Neural progenitor cell (in vitro differentiated cells): ENCODE data around the gene TPPP2. TPM values are rescaled to one million over a fixed set of nuclear protein-coding genes. Genes with fewer than 3 reads are reported as not detected.

Source experiments
- DNase-seq: peaks from one replicate; pipeline ENCODE4 v3.0.0-alpha.2; 2016; ENCODE audit warnings: low spot score
- H2AFZ ChIP-seq: fragments of 200-600 bp; sonication (generic); replicated peaks from 2 replicates; pipeline ENCODE4 v1.6.1; 2016; ENCODE audit warnings: antibody characterized with exemption
- H3F3A ChIP-seq: fragments of 200-600 bp; sonication (generic); 2 replicates; pipeline ENCODE4 v1.6.1; 2016; ENCODE audit warnings: antibody characterized with exemption, low read depth
- H3K27ac ChIP-seq: fragments of 200-600 bp; sonication (generic); 2 replicates; pipeline ENCODE4 v1.5.1; 2016; ENCODE audit warnings: mild to moderate bottlenecking
- H3K27me3 ChIP-seq: fragments of 200-600 bp; sonication (generic); 2 replicates; pipeline ENCODE4 v1.6.1; 2016; ENCODE audit warnings: mild to moderate bottlenecking, moderate library complexity
- H3K36me3 ChIP-seq: fragments of 200-600 bp; sonication (generic); 2 replicates; pipeline ENCODE4 v1.5.1; 2016
- H3K4me1 ChIP-seq: fragments of 200-600 bp; sonication (generic); 2 replicates; pipeline ENCODE4 v1.6.1; 2016; ENCODE audit warnings: mixed run types
- H3K4me2 ChIP-seq: fragments of 200-600 bp; sonication (generic); 2 replicates; pipeline ENCODE4 v1.6.1; 2016
- H3K4me3 ChIP-seq: fragments of 200-600 bp; sonication (generic); 2 replicates; pipeline ENCODE4 v1.5.1; 2016
- H3K79me2 ChIP-seq: fragments of 200-600 bp; sonication (generic); 2 replicates; pipeline ENCODE4 v1.6.1; 2016; ENCODE audit warnings: low read depth
- H3K9ac ChIP-seq: fragments of 200-600 bp; sonication (generic); 2 replicates; pipeline ENCODE4 v1.6.1; 2016
- H3K9me3 ChIP-seq: fragments of 200-600 bp; sonication (generic); 2 replicates; pipeline ENCODE4 v1.5.1; 2016; ENCODE audit warnings: low read depth
- H4K20me1 ChIP-seq: fragments of 200-600 bp; sonication (generic); 2 replicates; pipeline ENCODE4 v1.6.1; 2016; ENCODE audit warnings: low read depth
- H3K27ac Mint-ChIP-seq: 3 replicates; pipeline ENCODE4 v1.8.0; 2021; ENCODE audit warnings: mixed read lengths
- H3K27me3 Mint-ChIP-seq: 2 replicates; pipeline ENCODE4 v1.8.0; 2022; ENCODE audit warnings: low read depth, mild to moderate bottlenecking, inconsistent platforms, moderate library complexity, mixed read lengths; ENCODE audit not compliant: insufficient read depth
- H3K36me3 Mint-ChIP-seq: 3 replicates; pipeline ENCODE4 v1.8.0; 2021; ENCODE audit warnings: mixed read lengths
- H3K4me1 Mint-ChIP-seq: 3 replicates; pipeline ENCODE4 v1.8.0; 2021; ENCODE audit warnings: mixed read lengths
- H3K4me3 Mint-ChIP-seq: 3 replicates; pipeline ENCODE4 v1.8.0; 2021; ENCODE audit warnings: mild to moderate bottlenecking, moderate library complexity, mixed read lengths
- H3K9me3 Mint-ChIP-seq: 3 replicates; pipeline ENCODE4 v1.8.0; 2020; ENCODE audit warnings: mixed read lengths
- CTCF ChIP-seq: fragments of 200-600 bp; sonication (generic); IDR thresholded peaks from 2 replicates; pipeline ENCODE4 v1.5.1; 2017; ENCODE audit warnings: antibody characterized with exemption, mild to moderate bottlenecking
- EZH2 ChIP-seq: fragments of 200-600 bp; sonication (generic); IDR thresholded peaks from 2 replicates; pipeline ENCODE4 v1.6.1; 2017; ENCODE audit warnings: antibody characterized with exemption, mild to moderate bottlenecking, moderate library complexity
- EZH2phosphoT487 ChIP-seq: fragments of 200-600 bp; sonication (generic); IDR thresholded peaks from 2 replicates; pipeline ENCODE4 v1.6.1; 2017; ENCODE audit warnings: antibody characterized with exemption
- total RNA-seq: library from RNA; depleted of rRNA; stranded (reverse); fragments of >200 nt; gene quantifications from 2 replicates; pipeline ENCODE4 v1.2.3, GENCODE V29; 2015; ENCODE audit warnings: low replicate concordance

Gene TPPP2
- total RNA-seq, 1 donor from 2014 or later: not detected

- no peak overlapping the region for H3K27ac Mint-ChIP-seq
- H3K9me3 Mint-ChIP-seq: no peaks in the 10 kb centered on the region
Measured at GRCh38 chr14:21058903-21059302, 28.9 kb downstream of the TPPP2 start.

GRCh38 chr14:21059842-21060613 is 30.0 kb downstream of the TPPP2 start:
- Mint-ChIP-seq H3K36me3 (no peaks in the 10 kb centered on the region), H3K27ac (no peak overlapping the region), H3K4me3 (no peak overlapping the region), H3K27me3 (peaks cover 5% of the 10 kb centered on the region), H3K4me1 (peaks cover 21% of the 10 kb centered on the region), H3K9me3 (no peaks in the 10 kb centered on the region)
- Histone ChIP-seq H4K20me1 (no peaks in the 10 kb centered on the region), H2AFZ (no peak overlapping the region), H3K27ac (no peak overlapping the region), H3K4me1 (peaks cover 4% of the 10 kb centered on the region), H3K9ac (no peak overlapping the region), H3K27me3 (no peaks in the 10 kb centered on the region), H3K9me3 (no peaks in the 10 kb centered on the region), H3K36me3 (no peaks in the 10 kb centered on the region), H3F3A (no peaks in the 10 kb centered on the region), H3K4me3 (no peak overlapping the region), H3K79me2 (no peaks in the 10 kb centered on the region), H3K4me2 (no peak overlapping the region)
- TF ChIP-seq EZH2 (no peak), CTCF (no peak), EZH2phosphoT487 (no peak)
- no peak for DNase-seq

More at GRCh38 chr14:21058903-21059302, 28.9 kb downstream of the TPPP2 start:
- Histone ChIP-seq H3K36me3 (no peaks in the 10 kb centered on the region), H3K4me3 (no peak overlapping the region), H3K9ac (no peak overlapping the region), H3K27ac (no peak overlapping the region), H3F3A (no peaks in the 10 kb centered on the region), H2AFZ (no peak overlapping the region), H3K27me3 (no peaks in the 10 kb centered on the region), H3K4me1 (peaks cover 4% of the 10 kb centered on the region), H3K79me2 (no peaks in the 10 kb centered on the region), H4K20me1 (no peaks in the 10 kb centered on the region), H3K9me3 (no peaks in the 10 kb centered on the region), H3K4me2 (no peak overlapping the region)
- no peak for DNase-seq
- Mint-ChIP-seq H3K4me1 (peaks cover 24% of the 10 kb centered on the region), H3K27me3 (peaks cover 5% of the 10 kb centered on the region), H3K36me3 (no peaks in the 10 kb centered on the region), H3K4me3 (no peak overlapping the region)
- TF ChIP-seq EZH2phosphoT487 (no peak), EZH2 (no peak), CTCF (no peak)

- H3K27ac ChIP-seq: no peak overlapping the region
- no peak overlapping the region for H3K4me3 ChIP-seq
Measured at GRCh38 chr14:21060614-21061346, 30.8 kb downstream of the TPPP2 start.

More at GRCh38 chr14:21060614-21061346, 30.8 kb downstream of the TPPP2 start:
- H3K36me3 ChIP-seq: no peaks in the 10 kb centered on the region
- H2AFZ ChIP-seq: no peak overlapping the region
- peaks cover 4% of the 10 kb centered on the region for H3K4me1 ChIP-seq
- H3K36me3 Mint-ChIP-seq: no peaks in the 10 kb centered on the region
- H3K79me2 ChIP-seq: no peaks in the 10 kb centered on the region
- no peaks in the 10 kb centered on the region for H4K20me1 ChIP-seq
- no peaks in the 10 kb centered on the region for H3F3A ChIP-seq
- H3K9me3 Mint-ChIP-seq: no peaks in the 10 kb centered on the region
- no peak for DNase-seq
- H3K27ac Mint-ChIP-seq: no peak overlapping the region
- H3K4me3 Mint-ChIP-seq: no peak overlapping the region
- H3K27me3 Mint-ChIP-seq: peaks cover 5% of the 10 kb centered on the region
- H3K9me3 ChIP-seq: no peaks in the 10 kb centered on the region
- H3K4me2 ChIP-seq: no peak overlapping the region
- H3K27me3 ChIP-seq: no peaks in the 10 kb centered on the region
- no peak for TF ChIP-seq EZH2phosphoT487
- no peak for TF ChIP-seq CTCF
- no peak for TF ChIP-seq EZH2
- peaks cover 21% of the 10 kb centered on the region for H3K4me1 Mint-ChIP-seq
- no peak overlapping the region for H3K9ac ChIP-seq
